Naive B cell (primary cell): Measurements from ENCODE around the gene APCDD1L. TPM values are rescaled to one million over a fixed set of nuclear protein-coding genes. Genes with fewer than 3 reads are reported as not detected.
A peak's percentile ranks its signal among the peaks of the same experiment; 100 is the strongest.

Experiments used
- ATAC-seq, 2 donors: fragments of 150-1000 bp; cut with Tn5 transposase; 2 replicates each; pipeline ENCODE4 v1.10.0; 2021; ENCODE audit warnings: low read depth in 2 of 2, mild to moderate bottlenecking in 2 of 2, moderate library complexity in 2 of 2
- DNase-seq: peaks from one replicate; pipeline ENCODE4 v3.0.0; 2022
- H3K27ac Mint-ChIP-seq, 6 donors: one replicate each; pipeline ENCODE4 v1.8.0; 2020 to 2022; ENCODE audit warnings: mild to moderate bottlenecking in 6 of 6, mixed read lengths in 6 of 6, moderate library complexity in 5 of 6, inconsistent platforms in 2 of 6
- H3K27me3 Mint-ChIP-seq, 3 donors: one replicate each; pipeline ENCODE4 v1.8.0; 2021 to 2022; ENCODE audit warnings: mixed read lengths in 3 of 3, mild to moderate bottlenecking in 1 of 3
- H3K36me3 Mint-ChIP-seq, 2 donors: one replicate each; pipeline ENCODE4 v1.8.0; 2020 to 2022; ENCODE audit warnings: mixed read lengths in 2 of 2, inconsistent platforms in 1 of 2, mild to moderate bottlenecking in 1 of 2
- H3K4me1 Mint-ChIP-seq, 3 donors: one replicate each; pipeline ENCODE4 v1.8.0; 2020 to 2022; ENCODE audit warnings: mixed read lengths in 3 of 3, inconsistent platforms in 1 of 3, mild to moderate bottlenecking in 1 of 3, moderate library complexity in 1 of 3
- H3K4me3 Mint-ChIP-seq, 8 donors: one replicate each; pipeline ENCODE4 v1.8.0; 2020 to 2022; ENCODE audit warnings: mild to moderate bottlenecking in 8 of 8, mixed read lengths in 8 of 8, moderate library complexity in 8 of 8, inconsistent platforms in 2 of 8
- H3K9me3 Mint-ChIP-seq, 7 donors: one replicate each; pipeline ENCODE4 v1.8.0; 2020 to 2022; ENCODE audit warnings: mixed read lengths in 7 of 7, mild to moderate bottlenecking in 5 of 7, inconsistent platforms in 2 of 7, moderate library complexity in 1 of 7
- polyA plus RNA-seq, 6 donors: library from polyadenylated mRNA; unstranded; fragments of 300-500 nt; fragmentation: Illumina TruSeq; gene quantifications; one replicate each; pipeline ENCODE4 v1.2.3, GENCODE V29; 2021; ENCODE audit warnings: low read depth in 6 of 6

The APCDD1L gene
- polyA plus RNA-seq, 6 donors from 2014 or later = 0.08 to 0.33 (median 0.11) TPM; not detected in 2

DNA sequence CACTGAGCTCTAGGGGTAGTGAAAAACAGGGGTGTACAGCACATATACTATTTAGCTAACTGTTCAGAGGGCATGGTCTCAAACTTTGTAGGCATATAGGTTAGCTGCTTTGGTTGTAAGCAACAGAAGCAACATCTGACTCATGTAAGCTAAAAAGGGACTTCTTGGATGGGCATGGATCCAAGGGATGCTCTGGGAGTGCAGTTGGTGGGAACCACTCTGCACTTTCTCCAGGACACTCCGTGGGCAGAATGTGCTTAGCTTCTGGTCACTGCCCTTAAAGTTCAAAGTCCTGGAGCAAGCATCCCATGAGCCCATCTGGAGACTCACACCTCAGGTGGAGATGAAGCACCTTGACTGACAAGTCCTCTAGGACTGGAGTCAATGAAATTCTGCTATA, 11.5 kb downstream of the APCDD1L start:
- peaks cover 10 to 15% of the 10 kb centered on the region in 2 donors for H3K36me3 Mint-ChIP-seq
- no peaks in the 10 kb centered on the region for H3K4me1 Mint-ChIP-seq
- H3K4me3 Mint-ChIP-seq = peak overlapping the region in 1 of 8 donors; percentile 61
- peaks cover 23 to 41% (median 23%) of the 10 kb centered on the region in 3 donors for H3K27me3 Mint-ChIP-seq
- ATAC-seq = no peak
- DNase-seq = no peak
- peaks cover 16 to 35% (median 30%) of the 10 kb centered on the region in 7 donors for H3K9me3 Mint-ChIP-seq
- no peak overlapping the region for H3K27ac Mint-ChIP-seq

DNA sequence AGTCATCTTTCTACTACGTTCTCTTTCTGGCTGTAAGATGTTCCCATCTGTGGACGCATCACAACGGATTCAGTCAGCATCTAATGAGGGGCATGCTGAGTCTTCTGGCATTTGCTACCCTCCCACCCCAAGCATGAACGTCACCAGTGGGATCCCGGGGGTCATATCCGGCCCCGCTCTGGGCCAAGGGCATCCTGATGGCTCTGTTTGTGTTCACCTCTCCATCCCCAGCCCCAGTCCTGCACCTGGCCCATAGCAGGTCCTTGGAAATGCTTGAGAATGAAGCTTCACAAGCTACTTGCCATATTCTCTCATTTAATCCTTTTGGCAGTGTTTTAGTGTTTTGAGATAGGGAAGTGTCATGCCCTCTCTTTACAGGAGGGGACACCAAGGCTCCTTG, 14.9 kb downstream of the APCDD1L start:
- Mint-ChIP-seq H3K4me1 (no peaks in the 10 kb centered on the region), H3K4me3 (no peak overlapping the region), H3K27me3 (peaks cover 15 to 40% (median 24%) of the 10 kb centered on the region in 3 donors), H3K9me3 (peaks cover 6 to 35% (median 22%) of the 10 kb centered on the region in 7 donors), H3K36me3 (peaks cover under 1 to 10% of the 10 kb centered on the region in 2 donors), H3K27ac (peak overlapping the region in 2 of 6 donors; percentile 23 to 71)
- DNase-seq = no peak
- no peak for ATAC-seq

GRCh38 chr20:58498470-58499068, 16.6 kb downstream of the APCDD1L start:
- no peak for DNase-seq
- Mint-ChIP-seq H3K4me1 (no peaks in the 10 kb centered on the region), H3K36me3 (peaks cover 0 to 10% of the 10 kb centered on the region in 2 donors), H3K27me3 (peaks cover 20 to 40% (median 24%) of the 10 kb centered on the region in 3 donors), H3K9me3 (peaks cover 4 to 24% (median 13%) of the 10 kb centered on the region in 7 donors), H3K27ac (peak overlapping the region in 1 of 6 donors; percentile 38), H3K4me3 (no peak overlapping the region)
- no peak for ATAC-seq

GRCh38 chr20:58497724-58498469, 17.3 kb downstream of the APCDD1L start:
- peaks cover 16 to 40% (median 24%) of the 10 kb centered on the region in 3 donors for H3K27me3 Mint-ChIP-seq
- no peak for ATAC-seq
- no peak overlapping the region for H3K4me3 Mint-ChIP-seq
- peaks cover 4 to 17% (median 6%) of the 10 kb centered on the region in 7 donors for H3K9me3 Mint-ChIP-seq
- peak overlapping the region in 2 of 6 donors; percentile 38 to 52 for H3K27ac Mint-ChIP-seq
- H3K4me1 Mint-ChIP-seq = no peaks in the 10 kb centered on the region
- DNase-seq = no peak
- H3K36me3 Mint-ChIP-seq = peaks cover 0 to 10% of the 10 kb centered on the region in 2 donors

DNA sequence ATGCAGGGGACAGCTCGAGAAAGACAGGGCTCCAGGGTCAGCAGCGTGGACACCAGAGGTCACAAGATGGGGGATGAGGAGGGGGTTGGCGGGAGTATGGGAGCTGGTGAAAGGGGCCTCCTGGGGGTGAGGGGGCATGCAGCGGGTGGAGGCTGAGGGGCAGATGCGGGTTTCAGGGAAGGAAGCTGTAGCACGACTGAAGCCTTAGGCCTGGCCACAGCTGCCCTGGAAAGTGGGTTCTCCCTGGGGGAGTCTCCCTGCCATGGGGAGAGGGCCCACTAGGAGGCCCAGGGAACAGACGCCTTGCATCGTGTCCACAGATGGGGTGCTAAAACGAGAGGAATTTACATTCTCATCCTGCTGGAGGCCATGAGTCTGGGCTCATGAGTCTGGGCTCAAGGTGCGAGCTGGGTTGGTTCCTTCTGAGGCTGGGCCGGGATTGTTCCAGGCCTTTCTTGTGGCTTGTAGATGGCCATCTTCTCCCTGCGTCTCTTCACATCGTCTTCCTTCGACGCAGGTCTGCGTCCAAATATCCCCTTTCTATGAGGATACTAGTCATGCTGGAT, 18.0 kb downstream of the APCDD1L start:
- no peak overlapping the region for H3K27ac Mint-ChIP-seq
- no peak overlapping the region for H3K4me3 Mint-ChIP-seq
- no peak for ATAC-seq
- no peaks in the 10 kb centered on the region for H3K4me1 Mint-ChIP-seq
- H3K36me3 Mint-ChIP-seq = peaks cover 0 to 9% of the 10 kb centered on the region in 2 donors
- DNase-seq = no peak
- peaks cover 1 to 12% (median 6%) of the 10 kb centered on the region in 7 donors for H3K9me3 Mint-ChIP-seq
- peaks cover 15 to 38% (median 23%) of the 10 kb centered on the region in 3 donors for H3K27me3 Mint-ChIP-seq

GRCh38 chr20:58496429-58496769, 18.8 kb downstream of the APCDD1L start:
- Mint-ChIP-seq H3K36me3 (peaks cover 0 to under 1% of the 10 kb centered on the region in 2 donors), H3K4me1 (no peaks in the 10 kb centered on the region), H3K27ac (no peak overlapping the region), H3K9me3 (peaks cover 0 to 5% (median under 1%) of the 10 kb centered on the region in 7 donors), H3K4me3 (no peak overlapping the region), H3K27me3 (peaks cover 10 to 31% (median 15%) of the 10 kb centered on the region in 3 donors)
- no peak for ATAC-seq
- DNase-seq = no peak

- Mint-ChIP-seq H3K9me3 (peaks cover 0 to 5% (median 0%) of the 10 kb centered on the region in 7 donors), H3K27me3 (peaks cover 10 to 30% (median 15%) of the 10 kb centered on the region in 3 donors), H3K4me1 (no peaks in the 10 kb centered on the region), H3K4me3 (no peak overlapping the region), H3K36me3 (no peaks in the 10 kb centered on the region), H3K27ac (no peak overlapping the region)
- no peak for ATAC-seq
- DNase-seq = no peak
Measured at GRCh38 chr20:58495623-58496428, 19.4 kb downstream of the APCDD1L start.

DNA sequence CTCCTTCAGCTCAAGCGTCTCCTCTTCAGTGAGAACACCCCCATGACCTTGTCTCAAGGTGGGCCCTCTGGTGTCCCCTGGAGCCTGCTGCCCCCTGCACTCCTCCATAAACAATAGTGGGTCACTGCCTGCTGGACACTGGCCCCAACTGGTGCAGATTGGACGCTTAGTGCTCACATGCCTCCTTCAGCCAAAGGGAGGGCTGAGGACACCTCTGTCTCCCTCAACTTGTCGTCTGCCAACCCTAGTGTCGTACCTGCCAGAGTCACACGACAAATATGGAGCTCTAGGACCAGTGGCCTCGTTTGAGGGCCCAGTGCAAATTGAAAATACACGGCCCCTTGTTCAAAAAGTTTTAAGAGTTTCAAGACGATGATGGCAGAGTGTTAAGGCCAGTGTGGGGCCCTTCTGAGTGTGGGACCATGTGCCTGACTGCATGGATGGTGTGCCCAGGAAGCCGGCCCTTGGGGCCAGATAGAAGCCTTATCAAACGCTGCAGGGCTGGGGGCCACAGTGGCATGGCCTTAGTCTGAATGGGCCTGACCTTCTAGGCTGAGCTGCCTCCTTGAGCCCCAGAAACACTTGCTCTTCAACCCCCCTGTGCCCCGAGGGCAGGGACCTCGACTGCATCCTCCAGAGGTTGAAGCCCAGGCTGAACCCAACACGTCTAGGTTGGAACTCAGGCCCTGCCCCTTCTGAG, 20.1 kb downstream of the APCDD1L start:
- ATAC-seq = no peak
- no peak for DNase-seq
- peaks cover 5 to 23% (median 21%) of the 10 kb centered on the region in 3 donors for H3K27me3 Mint-ChIP-seq
- no peaks in the 10 kb centered on the region for H3K36me3 Mint-ChIP-seq
- H3K4me3 Mint-ChIP-seq = no peak overlapping the region
- H3K27ac Mint-ChIP-seq = no peak overlapping the region
- H3K4me1 Mint-ChIP-seq = no peaks in the 10 kb centered on the region
- peaks cover 0 to 4% (median 0%) of the 10 kb centered on the region in 7 donors for H3K9me3 Mint-ChIP-seq

DNA sequence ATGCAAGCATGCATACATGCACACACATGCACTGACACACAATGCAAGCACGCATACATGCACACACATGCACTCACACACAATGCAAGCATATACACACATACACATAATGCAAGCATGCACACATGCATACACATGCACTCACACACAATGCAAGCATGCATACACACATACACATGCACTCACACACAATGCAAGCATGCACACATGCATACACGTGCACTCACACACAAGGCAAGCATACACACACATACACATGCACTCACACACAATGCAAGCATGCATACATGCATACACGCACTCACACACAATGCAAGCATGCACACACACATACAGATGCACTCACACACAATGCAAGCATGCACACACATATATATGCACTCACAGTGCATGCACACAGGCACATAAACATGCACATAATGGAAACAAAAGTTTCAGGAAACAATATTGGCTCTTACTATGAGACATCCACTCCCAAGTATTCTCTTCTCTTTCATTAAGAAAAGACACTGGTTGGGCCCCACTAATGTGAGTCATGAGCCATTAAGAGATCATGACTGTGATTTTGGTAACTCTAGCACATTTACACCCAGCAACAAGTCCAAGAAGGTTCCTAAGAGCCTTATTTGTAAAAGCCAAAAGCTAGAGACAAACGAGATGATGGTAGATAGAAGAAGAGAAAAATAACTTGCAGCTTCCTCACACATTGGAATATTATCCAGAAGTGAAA, 22.2 kb downstream of the APCDD1L start:
- peaks cover 7 to 9% of the 10 kb centered on the region in 2 donors for H3K36me3 Mint-ChIP-seq
- no peaks in the 10 kb centered on the region for H3K4me1 Mint-ChIP-seq
- no peak overlapping the region for H3K27ac Mint-ChIP-seq
- DNase-seq (no peak), ATAC-seq (no peak)
- H3K9me3 Mint-ChIP-seq = peaks cover 6 to 23% (median 13%) of the 10 kb centered on the region in 7 donors
- H3K4me3 Mint-ChIP-seq = no peak overlapping the region
- peaks cover 5 to 22% (median 17%) of the 10 kb centered on the region in 3 donors for H3K27me3 Mint-ChIP-seq

- no peak for ATAC-seq
- peaks cover 6 to 29% (median 15%) of the 10 kb centered on the region in 7 donors for H3K9me3 Mint-ChIP-seq
- H3K36me3 Mint-ChIP-seq = peaks cover 7 to 9% of the 10 kb centered on the region in 2 donors
Measured at GRCh38 chr20:58492074-58492718, 23.0 kb downstream of the APCDD1L start.

DNA sequence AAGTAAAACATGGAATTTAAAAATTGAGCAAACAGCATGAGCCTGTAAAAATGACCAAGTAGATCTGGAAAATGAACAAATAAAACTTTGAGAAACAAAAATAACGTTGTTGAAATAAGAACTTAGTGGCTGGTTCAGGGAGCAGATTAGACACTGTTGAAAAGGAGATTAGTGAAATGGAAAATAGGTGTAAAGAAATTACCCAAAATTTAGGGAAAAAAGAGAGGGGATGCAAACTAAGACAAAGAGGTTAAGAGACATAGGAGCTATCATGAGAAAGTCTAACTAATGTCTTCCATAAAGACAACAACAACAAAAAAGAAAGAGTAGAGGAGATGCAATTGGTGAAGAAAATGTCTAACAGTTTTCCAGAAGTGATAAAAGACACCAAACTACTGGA, 29.0 kb downstream of the APCDD1L start:
- ATAC-seq (no peak), DNase-seq (no peak)
- H3K4me1 Mint-ChIP-seq = no peaks in the 10 kb centered on the region
- peak overlapping the region in 1 of 6 donors; percentile 33 for H3K27ac Mint-ChIP-seq
- no peak overlapping the region for H3K4me3 Mint-ChIP-seq
- peaks cover 4 to 43% (median 32%) of the 10 kb centered on the region in 3 donors for H3K27me3 Mint-ChIP-seq
- peaks cover 13 to 73% (median 40%) of the 10 kb centered on the region in 7 donors for H3K9me3 Mint-ChIP-seq
- H3K36me3 Mint-ChIP-seq = peaks cover 25 to 38% of the 10 kb centered on the region in 2 donors

More at GRCh38 chr20:58492074-58492718, 23.0 kb downstream of the APCDD1L start:
- Mint-ChIP-seq H3K27me3 (peaks cover 5 to 22% (median 17%) of the 10 kb centered on the region in 3 donors), H3K27ac (no peak overlapping the region), H3K4me1 (no peaks in the 10 kb centered on the region), H3K4me3 (no peak overlapping the region)
- no peak for DNase-seq
